ENCODE measurements around the gene RCOR2. TPM values are rescaled to one million over a fixed set of nuclear protein-coding genes. Genes with fewer than 3 reads are reported as not detected.

RCOR2 gene
- total and polyA plus RNA-seq, 2 of the 13 experiments (the other 11 are each of a cell fraction or from before 2014, with no cell fraction given) = 8.3 to 8.5 TPM

DNA sequence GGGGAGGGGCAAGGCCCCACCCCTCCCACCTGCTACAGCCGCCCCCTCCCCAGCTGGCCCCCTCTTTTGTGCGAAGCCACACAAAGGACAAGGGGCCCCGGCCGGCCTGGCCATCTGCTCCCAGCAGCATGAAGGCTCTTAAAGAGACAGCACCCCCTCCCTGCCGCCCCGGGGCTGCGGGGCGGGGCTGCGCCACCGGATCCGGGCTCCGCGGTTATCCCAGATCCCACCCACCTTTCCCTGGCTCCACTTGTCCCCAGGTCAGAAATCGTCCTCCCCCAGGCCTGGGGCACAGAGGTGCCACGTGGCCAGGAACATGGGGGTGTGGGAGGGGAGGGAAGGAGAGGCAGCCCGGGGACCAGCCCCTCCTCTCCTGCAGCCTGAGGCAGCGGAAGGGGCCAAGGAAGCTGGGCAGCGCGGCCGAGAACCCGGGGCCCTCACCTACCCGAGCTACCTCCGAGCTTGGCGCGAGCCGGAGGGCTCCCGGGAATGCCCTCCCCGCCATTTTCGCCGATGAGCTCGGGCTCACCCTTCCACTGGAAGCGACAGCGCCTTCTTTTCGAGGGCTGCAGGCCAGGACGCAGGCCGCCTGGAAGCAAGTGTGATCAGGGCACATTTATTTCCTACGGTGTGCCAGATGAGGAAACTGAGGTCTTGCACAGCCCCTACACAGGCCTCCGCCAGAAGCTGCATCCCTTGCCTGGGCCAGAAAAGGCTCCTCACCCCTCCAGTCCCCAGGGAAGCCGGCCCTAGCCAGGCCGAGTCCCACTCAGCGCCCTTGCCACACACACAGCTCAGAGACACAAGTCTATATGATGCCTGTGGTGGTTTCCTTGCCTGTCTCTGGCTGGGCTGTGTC lies 2.5 kb upstream of the RCOR2 start (continued):
- TF ChIP-seq, protein P1, sequence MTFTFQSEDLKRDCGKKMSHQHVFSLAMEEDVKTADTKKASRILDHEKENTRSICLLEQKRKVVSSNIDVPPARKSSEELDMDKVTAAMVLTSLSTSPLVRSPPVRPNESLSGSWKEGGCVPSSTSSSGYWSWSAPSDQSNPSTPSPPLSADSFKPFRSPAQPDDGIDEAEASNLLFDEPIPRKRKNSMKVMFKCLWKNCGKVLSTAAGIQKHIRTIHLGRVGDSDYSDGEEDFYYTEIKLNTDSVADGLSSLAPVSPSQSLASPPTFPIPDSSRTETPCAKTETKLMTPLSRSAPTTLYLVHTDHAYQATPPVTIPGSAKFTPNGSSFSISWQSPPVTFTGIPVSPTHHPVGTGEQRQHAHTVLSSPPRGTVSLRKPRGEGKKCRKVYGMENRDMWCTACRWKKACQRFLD (CRISPR knock-in tag; IDR thresholded peaks at IDR 0.05; ENCODE audit: borderline replicate concordance) = no peak; the same call in 1 of the 2 replicates
- TF ChIP-seq ZNF768 (CRISPR knock-in tag; IDR thresholded peaks at IDR 0.05) (peak; percentile 48; the same call in 1 of the 2 replicates), ZNF329 (CRISPR knock-in tag; IDR thresholded peaks at IDR 0.05; ENCODE audit: low read depth) (0 out of 2 replicates have a peak, but pooled peaks have one; percentile 37), CAMTA2 (CRISPR knock-in tag; IDR thresholded peaks at IDR 0.05; ENCODE audit: borderline replicate concordance) (peak; percentile 49; the same call in 1 of the 2 replicates), ZNF292 (CRISPR knock-in tag; IDR thresholded peaks at IDR 0.05; ENCODE audit: borderline replicate concordance, low read depth) (peak; percentile 70; the same call in 1 of the 2 replicates), NFYB (CRISPR knock-in tag; IDR thresholded peaks at IDR 0.05) (no peak), HIVEP1 (CRISPR knock-in tag; IDR thresholded peaks at IDR 0.05) (peak; percentile 62; the same call in 1 of the 2 replicates), SP1 (IDR thresholded peaks at IDR 0.05) (no peak), SP1 (CRISPR knock-in tag; IDR thresholded peaks at IDR 0.05) (peak; percentile 46; the same call in 1 of the 2 replicates), NONO (IDR thresholded peaks at IDR 0.05) (no peak), NONO (CRISPR knock-in tag; conservative IDR thresholded peaks at IDR 0.05) (peak; percentile 52), SP4 (CRISPR knock-in tag; IDR thresholded peaks at IDR 0.05) (peak; percentile 4; the same call in 1 of the 2 replicates), KDM5B (CRISPR knock-in tag; IDR thresholded peaks at IDR 0.05; ENCODE audit: borderline replicate concordance) (peak; percentile 64; the same call in 1 of the 2 replicates), ZNF20 (CRISPR knock-in tag; IDR thresholded peaks at IDR 0.05) (no peak), MED1 (CRISPR knock-in tag; IDR thresholded peaks at IDR 0.05) (peak; percentile 65), ZNF788 (CRISPR knock-in tag; IDR thresholded peaks at IDR 0.05; ENCODE audit: borderline replicate concordance) (peak; percentile 75)
- TF ChIP-seq, protein P2, sequence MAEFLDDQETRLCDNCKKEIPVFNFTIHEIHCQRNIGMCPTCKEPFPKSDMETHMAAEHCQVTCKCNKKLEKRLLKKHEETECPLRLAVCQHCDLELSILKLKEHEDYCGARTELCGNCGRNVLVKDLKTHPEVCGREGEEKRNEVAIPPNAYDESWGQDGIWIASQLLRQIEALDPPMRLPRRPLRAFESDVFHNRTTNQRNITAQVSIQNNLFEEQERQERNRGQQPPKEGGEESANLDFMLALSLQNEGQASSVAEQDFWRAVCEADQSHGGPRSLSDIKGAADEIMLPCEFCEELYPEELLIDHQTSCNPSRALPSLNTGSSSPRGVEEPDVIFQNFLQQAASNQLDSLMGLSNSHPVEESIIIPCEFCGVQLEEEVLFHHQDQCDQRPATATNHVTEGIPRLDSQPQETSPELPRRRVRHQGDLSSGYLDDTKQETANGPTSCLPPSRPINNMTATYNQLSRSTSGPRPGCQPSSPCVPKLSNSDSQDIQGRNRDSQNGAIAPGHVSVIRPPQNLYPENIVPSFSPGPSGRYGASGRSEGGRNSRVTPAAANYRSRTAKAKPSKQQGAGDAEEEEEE (CRISPR knock-in tag; IDR thresholded peaks at IDR 0.05; ENCODE audit: borderline replicate concordance) = no peak
- TF ChIP-seq, protein P3, sequence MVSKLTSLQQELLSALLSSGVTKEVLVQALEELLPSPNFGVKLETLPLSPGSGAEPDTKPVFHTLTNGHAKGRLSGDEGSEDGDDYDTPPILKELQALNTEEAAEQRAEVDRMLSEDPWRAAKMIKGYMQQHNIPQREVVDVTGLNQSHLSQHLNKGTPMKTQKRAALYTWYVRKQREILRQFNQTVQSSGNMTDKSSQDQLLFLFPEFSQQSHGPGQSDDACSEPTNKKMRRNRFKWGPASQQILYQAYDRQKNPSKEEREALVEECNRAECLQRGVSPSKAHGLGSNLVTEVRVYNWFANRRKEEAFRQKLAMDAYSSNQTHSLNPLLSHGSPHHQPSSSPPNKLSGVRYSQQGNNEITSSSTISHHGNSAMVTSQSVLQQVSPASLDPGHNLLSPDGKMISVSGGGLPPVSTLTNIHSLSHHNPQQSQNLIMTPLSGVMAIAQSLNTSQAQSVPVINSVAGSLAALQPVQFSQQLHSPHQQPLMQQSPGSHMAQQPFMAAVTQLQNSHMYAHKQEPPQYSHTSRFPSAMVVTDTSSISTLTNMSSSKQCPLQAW (CRISPR knock-in tag; IDR thresholded peaks at IDR 0.05) = peak; percentile 29; the same call in 1 of the 2 replicates
- TF ChIP-seq, protein P4, sequence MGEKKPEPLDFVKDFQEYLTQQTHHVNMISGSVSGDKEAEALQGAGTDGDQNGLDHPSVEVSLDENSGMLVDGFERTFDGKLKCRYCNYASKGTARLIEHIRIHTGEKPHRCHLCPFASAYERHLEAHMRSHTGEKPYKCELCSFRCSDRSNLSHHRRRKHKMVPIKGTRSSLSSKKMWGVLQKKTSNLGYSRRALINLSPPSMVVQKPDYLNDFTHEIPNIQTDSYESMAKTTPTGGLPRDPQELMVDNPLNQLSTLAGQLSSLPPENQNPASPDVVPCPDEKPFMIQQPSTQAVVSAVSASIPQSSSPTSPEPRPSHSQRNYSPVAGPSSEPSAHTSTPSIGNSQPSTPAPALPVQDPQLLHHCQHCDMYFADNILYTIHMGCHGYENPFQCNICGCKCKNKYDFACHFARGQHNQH (CRISPR knock-in tag; IDR thresholded peaks at IDR 0.05) = peak; percentile 27; the same call in 1 of the 2 replicates
- TF ChIP-seq, protein P5, sequence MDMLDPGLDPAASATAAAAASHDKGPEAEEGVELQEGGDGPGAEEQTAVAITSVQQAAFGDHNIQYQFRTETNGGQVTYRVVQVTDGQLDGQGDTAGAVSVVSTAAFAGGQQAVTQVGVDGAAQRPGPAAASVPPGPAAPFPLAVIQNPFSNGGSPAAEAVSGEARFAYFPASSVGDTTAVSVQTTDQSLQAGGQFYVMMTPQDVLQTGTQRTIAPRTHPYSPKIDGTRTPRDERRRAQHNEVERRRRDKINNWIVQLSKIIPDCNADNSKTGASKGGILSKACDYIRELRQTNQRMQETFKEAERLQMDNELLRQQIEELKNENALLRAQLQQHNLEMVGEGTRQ (IDR thresholded peaks at IDR 0.05; ENCODE audit: low read depth, low read length) = no peak
- TF ChIP-seq, protein P5 (CRISPR knock-in tag; IDR thresholded peaks at IDR 0.05; ENCODE audit: borderline replicate concordance) = peak; percentile 55; the same call in 1 of the 2 replicates

Measured in HepG2 (cell line).